Smooth muscle cell (in vitro differentiated cells): Measurements from ENCODE around the gene KSR2. TPM values are rescaled to one million over a fixed set of nuclear protein-coding genes. Genes with fewer than 3 reads are reported as not detected.

Experiments
- DNase-seq: peaks from one replicate; lab custom pipeline; 2025; ENCODE audit not compliant: unreplicated experiment; lab: John Stamatoyannopoulos, UW
- H2AFZ ChIP-seq: fragments of 200-600 bp; sonication (generic); 2 replicates; pipeline ENCODE4 v1.6.0; 2016; ENCODE audit warnings: antibody characterized with exemption, low read depth, mild to moderate bottlenecking
- H3F3A ChIP-seq: fragments of 200-600 bp; sonication (generic); 2 replicates; pipeline ENCODE4 v1.6.0; 2017; ENCODE audit warnings: antibody characterized with exemption, low read depth
- H3K27ac ChIP-seq: fragments of 200-600 bp; sonication (generic); 2 replicates; pipeline ENCODE4 v1.5.1; 2016; ENCODE audit warnings: low read depth, mild to moderate bottlenecking
- H3K27me3 ChIP-seq: fragments of 200-600 bp; sonication (generic); 2 replicates; pipeline ENCODE4 v1.6.1; 2016; ENCODE audit warnings: low read depth, mild to moderate bottlenecking
- H3K36me3 ChIP-seq: fragments of 200-600 bp; sonication (generic); 2 replicates; pipeline ENCODE4 v1.5.1; 2016; ENCODE audit warnings: low read depth
- H3K4me1 ChIP-seq: fragments of 200-600 bp; sonication (generic); 2 replicates; pipeline ENCODE4 v1.5.1; 2016; ENCODE audit warnings: low read depth
- H3K4me2 ChIP-seq: fragments of 200-600 bp; sonication (generic); 2 replicates; pipeline ENCODE4 v1.6.0; 2016; ENCODE audit warnings: mild to moderate bottlenecking
- H3K4me3 ChIP-seq: fragments of 200-600 bp; sonication (generic); 2 replicates; pipeline ENCODE4 v1.5.1; 2016; ENCODE audit warnings: mild to moderate bottlenecking
- H3K79me2 ChIP-seq: fragments of 200-600 bp; sonication (generic); 2 replicates; pipeline ENCODE4 v1.6.0; 2016; ENCODE audit warnings: low read depth, mild to moderate bottlenecking
- H3K9ac ChIP-seq: fragments of 200-600 bp; sonication (generic); 2 replicates; pipeline ENCODE4 v1.6.0; 2016; ENCODE audit warnings: low read depth
- H3K9me3 ChIP-seq: fragments of 200-600 bp; sonication (generic); replicated peaks from 2 replicates; pipeline ENCODE4 v1.5.1; 2016; ENCODE audit warnings: low read depth
- H4K20me1 ChIP-seq: fragments of 200-600 bp; sonication (generic); 2 replicates; pipeline ENCODE4 v1.6.0; 2016; ENCODE audit warnings: low read depth
- CTCF ChIP-seq: fragments of 200-600 bp; sonication (generic); IDR thresholded peaks from 2 replicates; pipeline ENCODE4 v1.5.1; 2017; ENCODE audit warnings: borderline replicate concordance, mild to moderate bottlenecking, antibody characterized with exemption; ENCODE audit not compliant: insufficient read depth, poor library complexity, severe bottlenecking
- WGBS: methylation state at CpG from one replicate; pipeline ENCODE4 v1.1.7; 2016; ENCODE audit warnings: low lambda C conversion rate; 5-methylcytosine and 5-hydroxymethylcytosine counted together
- polyA plus RNA-seq: library from polyadenylated mRNA; unstranded; fragments of >200 nt; fragmentation: Nextera tagmentation; extraction: Ambion mirVana; gene quantifications from 2 replicates; pipeline ENCODE4 v1.2.1, GENCODE V29; 2016
- total RNA-seq: library from RNA; depleted of rRNA; stranded (reverse); fragments of >200 nt; gene quantifications from 2 replicates; pipeline ENCODE4 v1.2.3, GENCODE V29; 2014

KSR2 gene
- total and polyA plus RNA-seq, 2 experiments from 2014 or later, result 0.04 TPM; not detected in 1

GRCh38 chr12:117994551-117995438 lies 26.0 kb upstream of the KSR2 start:
- no peaks in the 10 kb centered on the region for H3K27me3 ChIP-seq
- no peak overlapping the region for H3K4me3 ChIP-seq
- H3K4me2 ChIP-seq, result no peak overlapping the region
- H3K9me3 ChIP-seq, result no peaks in the 10 kb centered on the region
- H2AFZ ChIP-seq, result no peak overlapping the region
- no peak for TF ChIP-seq CTCF
- no peaks in the 10 kb centered on the region for H3K4me1 ChIP-seq
- no peaks in the 10 kb centered on the region for H4K20me1 ChIP-seq
- WGBS, result 79% methylated on average over 3 of the region's 3 CpGs
- no peak overlapping the region for H3K27ac ChIP-seq
- H3K79me2 ChIP-seq, result no peaks in the 10 kb centered on the region
- H3F3A ChIP-seq, result no peaks in the 10 kb centered on the region
- H3K36me3 ChIP-seq, result no peaks in the 10 kb centered on the region
- no peak for DNase-seq
- no peak overlapping the region for H3K9ac ChIP-seq

GRCh38 chr12:117986705-117987469 lies 18.1 kb upstream of the KSR2 start:
- H3K9ac ChIP-seq, result no peak overlapping the region
- no peaks in the 10 kb centered on the region for H3F3A ChIP-seq
- no peak overlapping the region for H3K27ac ChIP-seq
- no peak overlapping the region for H3K4me3 ChIP-seq
- H3K9me3 ChIP-seq, result no peaks in the 10 kb centered on the region
- no peak overlapping the region for H3K4me2 ChIP-seq
- TF ChIP-seq CTCF, result no peak
- H3K36me3 ChIP-seq, result no peaks in the 10 kb centered on the region
- no peaks in the 10 kb centered on the region for H4K20me1 ChIP-seq
- WGBS, result 83% methylated on average over 4 of the region's 4 CpGs
- H3K27me3 ChIP-seq, result no peaks in the 10 kb centered on the region
- DNase-seq, result no peak
- no peaks in the 10 kb centered on the region for H3K4me1 ChIP-seq
- H2AFZ ChIP-seq, result no peak overlapping the region
- no peaks in the 10 kb centered on the region for H3K79me2 ChIP-seq

GRCh38 chr12:117985182-117985581 lies 16.4 kb upstream of the KSR2 start:
- no peaks in the 10 kb centered on the region for H3K36me3 ChIP-seq
- no peaks in the 10 kb centered on the region for H3K79me2 ChIP-seq
- H3K27ac ChIP-seq, result no peak overlapping the region
- no peak for TF ChIP-seq CTCF
- H3K9ac ChIP-seq, result no peak overlapping the region
- no peaks in the 10 kb centered on the region for H3K9me3 ChIP-seq
- DNase-seq, result no peak
- peaks cover 3% of the 10 kb centered on the region for H3K27me3 ChIP-seq
- no peak overlapping the region for H3K4me3 ChIP-seq
- H3F3A ChIP-seq, result no peaks in the 10 kb centered on the region
- no peaks in the 10 kb centered on the region for H4K20me1 ChIP-seq
- 90% methylated on average over 2 of the region's 2 CpGs for WGBS
- H3K4me2 ChIP-seq, result no peak overlapping the region
- no peaks in the 10 kb centered on the region for H3K4me1 ChIP-seq
- H2AFZ ChIP-seq, result no peak overlapping the region
